GM19240 (cell line): Measurements from ENCODE around the gene ZNF559.

Source experiments
- DNase-seq: peaks from one replicate; pipeline ENCODE4 v3.0.0; 2011; ENCODE audit warnings: low spot score; ENCODE audit not compliant: insufficient read length

The ZNF559 gene

DNA sequence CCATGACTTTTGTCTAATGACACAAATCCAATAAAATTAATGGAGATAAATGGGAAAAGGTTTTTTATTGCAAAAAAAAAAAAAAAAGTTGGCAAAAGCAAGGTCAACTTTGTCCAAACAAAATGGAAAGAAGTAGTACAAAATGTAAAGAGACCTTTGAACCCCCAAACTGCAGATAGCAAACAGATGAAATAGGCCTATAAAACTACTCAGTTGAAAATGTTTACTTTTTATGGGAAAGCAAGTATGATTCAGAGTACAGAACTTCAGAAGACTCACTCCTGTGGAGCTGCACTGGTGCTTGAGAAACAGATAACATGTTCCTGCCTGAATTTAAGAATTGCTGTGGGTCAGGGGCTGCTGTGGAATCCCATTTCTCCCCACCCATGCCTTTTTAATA, 29.0 kb downstream of the ZNF559 start:
- DNase-seq, result no peak

DNA sequence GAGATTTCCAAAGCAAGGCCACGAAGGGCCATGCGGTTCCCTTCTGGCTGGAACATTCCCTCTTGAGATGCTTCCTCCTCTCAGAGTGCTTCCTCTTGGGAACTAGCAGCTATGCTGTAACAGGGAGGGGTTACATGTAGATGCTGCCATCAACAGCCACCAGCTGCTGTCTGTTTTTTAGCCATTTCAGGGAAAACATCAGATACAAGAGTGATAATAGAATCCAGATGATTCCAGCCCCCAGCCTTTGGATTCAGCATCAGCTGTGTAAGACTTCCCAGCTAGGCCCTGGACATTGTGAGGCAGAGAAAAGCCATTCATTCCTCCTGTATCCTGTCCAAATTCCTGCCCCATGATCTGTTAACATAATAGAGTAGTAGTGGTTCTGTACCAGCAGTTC, 30.7 kb downstream of the ZNF559 start:
- DNase-seq, result no peak

DNA sequence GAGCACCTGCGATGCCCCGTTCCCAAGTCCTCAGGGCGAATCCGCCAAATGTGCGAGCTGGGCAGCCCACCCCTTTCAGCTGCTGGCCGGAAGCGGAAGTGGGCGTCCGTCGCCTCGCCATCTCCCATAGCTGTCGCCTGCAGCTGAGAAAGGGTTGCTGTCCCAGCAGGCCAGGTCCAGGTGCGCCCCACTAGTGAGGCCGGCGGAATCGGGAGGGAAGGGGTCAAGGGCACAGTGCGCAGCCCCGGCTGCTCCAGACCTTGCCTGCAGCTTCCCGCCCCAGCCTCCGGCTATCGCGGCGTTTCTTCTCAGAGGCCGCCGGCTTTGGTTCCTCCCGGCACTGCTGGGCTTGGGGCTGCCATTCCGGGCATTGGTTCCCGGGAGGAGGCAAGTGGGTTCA, 38.9 kb downstream of the ZNF559 start, which contains the start of gene ZNF177:
ZNF177 (plus strand) TSS at position 109 of the 400 bp plus-strand sequence. CDS start 15,299 bp downstream, outside the sequence.
- no peak for DNase-seq

DNA sequence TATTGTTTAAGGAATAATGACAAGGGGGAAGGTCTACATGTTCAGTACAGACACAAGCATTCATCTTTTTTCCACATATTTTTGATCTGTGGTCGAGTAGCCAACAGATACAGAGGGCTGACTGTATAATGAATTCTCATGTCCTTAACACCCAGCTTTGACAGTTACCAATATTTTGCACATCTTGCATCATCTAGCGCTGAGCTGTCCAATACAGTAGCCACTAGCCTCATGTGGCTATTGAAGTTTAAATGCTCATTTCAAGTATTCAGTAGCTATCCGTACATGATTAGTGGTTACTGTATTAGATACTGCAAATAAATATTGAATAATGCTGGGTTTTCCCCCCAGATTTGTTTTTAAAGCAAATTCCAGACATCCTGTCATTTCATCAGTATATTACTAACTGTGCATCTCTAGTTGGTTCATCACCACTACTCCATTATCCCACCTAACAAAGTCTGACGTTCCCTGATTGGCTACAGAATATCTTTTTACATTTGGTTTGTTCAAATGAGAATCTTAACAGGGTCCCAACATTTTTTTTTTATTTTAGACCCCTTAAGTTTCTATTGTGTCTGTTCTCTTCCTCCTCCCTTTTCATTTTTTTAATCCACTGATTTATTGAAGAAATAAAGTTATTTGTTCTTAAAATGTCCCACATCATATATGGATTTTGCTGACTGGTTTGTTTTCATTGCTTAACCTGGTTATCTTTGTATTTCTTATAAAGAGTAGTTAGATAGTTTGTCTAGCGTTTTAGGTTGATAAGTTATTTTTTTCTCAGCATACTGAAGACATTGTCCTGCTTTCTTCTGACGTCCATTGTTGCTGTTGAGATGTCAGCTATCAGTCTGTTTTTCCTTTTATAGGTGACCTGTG, 47.0 kb downstream of the ZNF559 start:
- DNase-seq, result no peak

DNA sequence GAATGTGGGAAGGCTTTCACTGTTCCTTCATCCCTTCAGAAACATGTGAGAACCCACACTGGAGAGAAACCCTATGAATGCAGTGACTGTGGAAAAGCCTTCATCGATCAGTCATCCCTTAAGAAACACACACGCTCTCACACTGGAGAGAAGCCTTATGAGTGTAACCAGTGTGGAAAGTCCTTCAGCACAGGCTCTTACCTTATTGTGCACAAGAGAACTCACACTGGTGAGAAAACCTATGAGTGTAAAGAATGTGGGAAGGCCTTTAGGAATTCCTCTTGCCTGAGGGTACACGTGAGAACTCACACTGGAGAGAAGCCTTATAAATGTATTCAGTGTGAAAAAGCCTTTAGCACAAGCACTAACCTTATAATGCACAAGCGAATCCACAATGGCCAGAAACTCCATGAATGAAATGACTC, 57.4 kb downstream of the ZNF559 start:
- no peak for DNase-seq
